CD4-positive, alpha-beta memory T cell (primary cell): ENCODE data around the gene OR52E8. TPM values are rescaled to one million over a fixed set of nuclear protein-coding genes. Genes with fewer than 3 reads are reported as not detected.
A peak's percentile ranks its signal among the peaks of the same experiment; 100 is the strongest.

Experiments
- CTCF ChIA-PET: fragments of 350-600 bp; sonication (Branson Sonifier 250); formaldehyde crosslinking; loops from one replicate; lab custom pipeline; 2021; ENCODE audit warnings: inconsistent platforms; ENCODE audit not compliant: partially characterized antibody; lab: Charles Lee
- POLR2A ChIA-PET: fragments of 350-600 bp; sonication (Branson Sonifier 250); formaldehyde crosslinking; loops from one replicate; lab custom pipeline; 2021; ENCODE audit not compliant: partially characterized antibody; lab: Charles Lee
- DNase-seq, 5 donors: peaks; one replicate each; pipeline versions ENCODE4 v3.0.0 to v3.0.0-alpha.2; 2020 to 2022; ENCODE audit warnings: mixed read lengths in 1 of 5
- H3K27ac ChIP-seq: one replicate; pipeline ENCODE4 v1.7.0; 2013; ENCODE audit warnings: low read depth, low read length
- H3K27me3 ChIP-seq: 2 replicates; pipeline ENCODE4 v1.7.0; 2013; ENCODE audit warnings: mild to moderate bottlenecking, low read length, moderate library complexity; ENCODE audit not compliant: insufficient read depth
- H3K36me3 ChIP-seq: 2 replicates; pipeline ENCODE4 v1.7.0; 2013; ENCODE audit warnings: mild to moderate bottlenecking, low read length, moderate library complexity; ENCODE audit not compliant: insufficient read depth
- H3K4me1 ChIP-seq: 2 replicates; pipeline ENCODE4 v1.7.0; 2013; ENCODE audit warnings: mild to moderate bottlenecking, low read length, moderate library complexity; ENCODE audit not compliant: insufficient read depth
- H3K4me3 ChIP-seq, 2 donors: one replicate each; pipeline ENCODE4 v1.7.0; 2013; ENCODE audit warnings: low read length in 2 of 2, mild to moderate bottlenecking in 1 of 2
- H3K9me3 ChIP-seq, 2 donors: one replicate each; pipeline ENCODE4 v1.7.0; 2013; ENCODE audit warnings: low read length in 2 of 2, control low read depth in 1 of 2; ENCODE audit not compliant: control insufficient read depth in 1 of 2
- H3K27ac Mint-ChIP-seq, 7 donors: one replicate each; pipeline ENCODE4 v1.8.0; 2020 to 2021; ENCODE audit warnings: mixed read lengths in 7 of 7, mild to moderate bottlenecking in 6 of 7, inconsistent platforms in 3 of 7, moderate library complexity in 3 of 7
- H3K27me3 Mint-ChIP-seq, 2 donors: one replicate each; pipeline ENCODE4 v1.8.0; 2020 to 2021; ENCODE audit warnings: mixed read lengths in 2 of 2
- H3K36me3 Mint-ChIP-seq, 2 donors: one replicate each; pipeline ENCODE4 v1.8.0; 2020 to 2021; ENCODE audit warnings: mixed read lengths in 2 of 2, inconsistent platforms in 1 of 2, mild to moderate bottlenecking in 1 of 2
- H3K4me1 Mint-ChIP-seq, 4 donors: one replicate each; pipeline ENCODE4 v1.8.0; 2020 to 2021; ENCODE audit warnings: mixed read lengths in 4 of 4, mild to moderate bottlenecking in 1 of 4
- H3K4me3 Mint-ChIP-seq, 8 donors: one replicate each; pipeline ENCODE4 v1.8.0; 2020 to 2021; ENCODE audit warnings: mixed read lengths in 8 of 8, mild to moderate bottlenecking in 7 of 8, moderate library complexity in 6 of 8, inconsistent platforms in 3 of 8
- H3K9me3 Mint-ChIP-seq, 8 donors: one replicate each; pipeline ENCODE4 v1.8.0; 2020 to 2021; ENCODE audit warnings: mixed read lengths in 8 of 8, mild to moderate bottlenecking in 5 of 8, inconsistent platforms in 3 of 8, moderate library complexity in 1 of 8
- intact Hi-C: fragments of 100-400 bp; cut with micrococcal nuclease; formaldehyde crosslinking; loops from one replicate; pipeline ENCODE4 v1.15.1; 2023
- polyA plus RNA-seq, 2 donors: library from polyadenylated mRNA; unstranded; fragments of 300-500 nt; fragmentation: Illumina TruSeq; gene quantifications; one replicate each; pipeline ENCODE4 v1.2.3, GENCODE V29; 2021
- total RNA-seq, 2 experiments: library from RNA; stranded (reverse); gene quantifications; one replicate each; pipeline ENCODE4 v1.2.3, GENCODE V29; 2021

Gene OR52E8
- total RNA-seq, result not detected
- polyA plus RNA-seq, result not detected

- no peak within 1 kb of the TSS for H3K27ac Mint-ChIP-seq
- no peak within 1 kb of the TSS for H3K4me3 ChIP-seq
- peaks cover 5 to 14% of the 10 kb centered on the region in 2 donors for H3K27me3 Mint-ChIP-seq
- ChIA-PET CTCF (no interaction called here), POLR2A (no interaction called here)
- H3K4me1 Mint-ChIP-seq, result no peaks in the 10 kb centered on the region
- H3K9me3 Mint-ChIP-seq, result peaks cover 0 to 11% (median 5%) of the 10 kb centered on the region in 8 donors
- no peaks in the 10 kb centered on the region for H3K27me3 ChIP-seq
- H3K4me1 ChIP-seq, result no peaks in the 10 kb centered on the region
- H3K9me3 ChIP-seq, result no peaks in the 10 kb centered on the region
- H3K36me3 ChIP-seq, result no peaks in the 10 kb centered on the region
- no peak within 1 kb of the TSS for H3K27ac ChIP-seq
- no peak for DNase-seq
- no peak within 1 kb of the TSS for H3K4me3 Mint-ChIP-seq
- intact Hi-C loops, result no loop called here
- no peaks in the 10 kb centered on the region for H3K36me3 Mint-ChIP-seq
Measured at GRCh38 chr11:5857590-5857989, at the start of gene OR52E8. Gene OR52E8 (minus strand): TSS chr11:5857690. CDS start chr11:5857690, 0 bp downstream.

- no peaks in the 10 kb centered on the region for H3K27me3 ChIP-seq
- Mint-ChIP-seq H3K9me3 (no peaks in the 10 kb centered on the region), H3K36me3 (no peaks in the 10 kb centered on the region), H3K4me3 (no peak overlapping the region), H3K27ac (no peak overlapping the region), H3K27me3 (peaks cover 0 to 7% of the 10 kb centered on the region in 2 donors), H3K4me1 (no peaks in the 10 kb centered on the region)
- intact Hi-C loops, result loop anchor here (10.0 kb wide), 2 partner anchors 295 to 425 kb away; no protein-coding TSS in a partner anchor
- ChIA-PET CTCF (no interaction called here), POLR2A (no interaction called here)
- DNase-seq, result no peak
- no peak overlapping the region for H3K27ac ChIP-seq
- H3K9me3 ChIP-seq, result no peaks in the 10 kb centered on the region
- no peaks in the 10 kb centered on the region for H3K36me3 ChIP-seq
- H3K4me1 ChIP-seq, result no peaks in the 10 kb centered on the region
- no peak overlapping the region for H3K4me3 ChIP-seq
Measured at GRCh38 chr11:5899534-5899933, 42.0 kb upstream of the OR52E8 start.

GRCh38 chr11:5892908-5893307 lies 35.4 kb upstream of the OR52E8 start, which contains the start of gene OR52E5:
Gene OR52E5 (plus strand): TSS chr11:5893208. CDS start chr11:5900777, 7,569 bp downstream.
- Histone ChIP-seq H3K4me1 (no peaks in the 10 kb centered on the region), H3K36me3 (no peaks in the 10 kb centered on the region), H3K27me3 (no peaks in the 10 kb centered on the region), H3K4me3 (no peak within 1 kb of the TSS), H3K27ac (no peak within 1 kb of the TSS), H3K9me3 (no peaks in the 10 kb centered on the region)
- intact Hi-C loops, result loop anchor here (10.0 kb wide), 2 partner anchors 288 to 418 kb away; no protein-coding TSS in a partner anchor
- no peak for DNase-seq
- Mint-ChIP-seq H3K4me1 (no peaks in the 10 kb centered on the region), H3K4me3 (no peak within 1 kb of the TSS), H3K27ac (no peak within 1 kb of the TSS), H3K27me3 (peaks cover 0 to 7% of the 10 kb centered on the region in 2 donors), H3K9me3 (no peaks in the 10 kb centered on the region), H3K36me3 (no peaks in the 10 kb centered on the region)
- CTCF ChIA-PET, result no interaction called here
- POLR2A ChIA-PET, result no interaction called here

GRCh38 chr11:5891216-5891800 lies 33.8 kb upstream of the OR52E8 start:
- Mint-ChIP-seq H3K27me3 (peaks cover 0 to 10% of the 10 kb centered on the region in 2 donors), H3K4me1 (no peaks in the 10 kb centered on the region), H3K9me3 (peaks cover 0 to 1% (median 0%) of the 10 kb centered on the region in 8 donors), H3K27ac (no peak overlapping the region), H3K36me3 (no peaks in the 10 kb centered on the region), H3K4me3 (no peak overlapping the region)
- ChIA-PET POLR2A (no interaction called here), CTCF (interaction anchor here (0.7 to 1.6 kb wide), 10 partner anchors 9 to 1705 kb away, joined by 3 to 5 read pairs (median 4); partner anchors contain the start of gene OR51D1)
- Histone ChIP-seq H3K4me3 (no peak overlapping the region), H3K27me3 (no peaks in the 10 kb centered on the region), H3K27ac (no peak overlapping the region), H3K9me3 (no peaks in the 10 kb centered on the region), H3K36me3 (no peaks in the 10 kb centered on the region), H3K4me1 (no peaks in the 10 kb centered on the region)
- intact Hi-C loops, result loop anchor here (1.0 to 10.0 kb wide), 5 partner anchors 287 to 1705 kb away; partner anchors contain the start of gene OR51D1
- peak in 3 of 5 donors; percentile 1 to 4 (median 2) for DNase-seq

- no peak overlapping the region for H3K4me3 ChIP-seq
- intact Hi-C loops, result no loop called here
- no peaks in the 10 kb centered on the region for H3K9me3 ChIP-seq
- H3K27ac Mint-ChIP-seq, result no peak overlapping the region
- H3K9me3 Mint-ChIP-seq, result peaks cover 0 to 1% (median 0%) of the 10 kb centered on the region in 8 donors
- peaks cover 0 to 12% of the 10 kb centered on the region in 2 donors for H3K27me3 Mint-ChIP-seq
- CTCF ChIA-PET, result interaction anchor here (2.0 kb wide), 1 partner anchor 288 kb away, joined by 4 read pairs; no protein-coding TSS in a partner anchor
- H3K27me3 ChIP-seq, result no peaks in the 10 kb centered on the region
- no peak for DNase-seq
- H3K27ac ChIP-seq, result no peak overlapping the region
- POLR2A ChIA-PET, result no interaction called here
- H3K36me3 Mint-ChIP-seq, result no peaks in the 10 kb centered on the region
- no peaks in the 10 kb centered on the region for H3K4me1 Mint-ChIP-seq
- no peaks in the 10 kb centered on the region for H3K36me3 ChIP-seq
- no peaks in the 10 kb centered on the region for H3K4me1 ChIP-seq
- no peak overlapping the region for H3K4me3 Mint-ChIP-seq
Measured at GRCh38 chr11:5887661-5888060, 30.2 kb upstream of the OR52E8 start.

- Mint-ChIP-seq H3K36me3 (no peaks in the 10 kb centered on the region), H3K27me3 (peaks cover 0 to 12% of the 10 kb centered on the region in 2 donors), H3K9me3 (peaks cover 0 to 1% (median 0%) of the 10 kb centered on the region in 8 donors), H3K4me3 (no peak overlapping the region), H3K4me1 (no peaks in the 10 kb centered on the region), H3K27ac (no peak overlapping the region)
- POLR2A ChIA-PET, result no interaction called here
- intact Hi-C loops, result no loop called here
- no peak overlapping the region for H3K27ac ChIP-seq
- CTCF ChIA-PET, result interaction anchor here (2.0 kb wide), 1 partner anchor 287 kb away, joined by 4 read pairs; no protein-coding TSS in a partner anchor
- H3K9me3 ChIP-seq, result no peaks in the 10 kb centered on the region
- no peak overlapping the region for H3K4me3 ChIP-seq
- no peaks in the 10 kb centered on the region for H3K27me3 ChIP-seq
- DNase-seq, result no peak
- H3K36me3 ChIP-seq, result no peaks in the 10 kb centered on the region
- no peaks in the 10 kb centered on the region for H3K4me1 ChIP-seq
Measured at GRCh38 chr11:5887172-5887571, 29.7 kb upstream of the OR52E8 start.

GRCh38 chr11:5881756-5882155 lies 24.3 kb upstream of the OR52E8 start:
- intact Hi-C loops, result no loop called here
- no peak for DNase-seq
- Mint-ChIP-seq H3K9me3 (peaks cover 0 to 2% (median 0%) of the 10 kb centered on the region in 8 donors), H3K27me3 (peaks cover 0 to 8% of the 10 kb centered on the region in 2 donors), H3K36me3 (no peaks in the 10 kb centered on the region), H3K4me1 (no peaks in the 10 kb centered on the region), H3K27ac (no peak overlapping the region), H3K4me3 (no peak overlapping the region)
- no peak overlapping the region for H3K4me3 ChIP-seq
- ChIA-PET POLR2A (no interaction called here), CTCF (interaction anchor here (2.0 kb wide), 1 partner anchor 9 kb away, joined by 5 read pairs; no protein-coding TSS in a partner anchor)
- no peak overlapping the region for H3K27ac ChIP-seq
- H3K4me1 ChIP-seq, result no peaks in the 10 kb centered on the region
- no peaks in the 10 kb centered on the region for H3K36me3 ChIP-seq
- no peaks in the 10 kb centered on the region for H3K27me3 ChIP-seq
- no peaks in the 10 kb centered on the region for H3K9me3 ChIP-seq
